Measurements from ENCODE around the gene B4GAT1. TPM values are rescaled to one million over a fixed set of nuclear protein-coding genes. Genes with fewer than 3 reads are reported as not detected.

The B4GAT1 gene
- total and polyA plus RNA-seq, 2 of the 4 experiments (the other 2 are of a cell fraction), result 10.6 to 18.4 TPM

DNA sequence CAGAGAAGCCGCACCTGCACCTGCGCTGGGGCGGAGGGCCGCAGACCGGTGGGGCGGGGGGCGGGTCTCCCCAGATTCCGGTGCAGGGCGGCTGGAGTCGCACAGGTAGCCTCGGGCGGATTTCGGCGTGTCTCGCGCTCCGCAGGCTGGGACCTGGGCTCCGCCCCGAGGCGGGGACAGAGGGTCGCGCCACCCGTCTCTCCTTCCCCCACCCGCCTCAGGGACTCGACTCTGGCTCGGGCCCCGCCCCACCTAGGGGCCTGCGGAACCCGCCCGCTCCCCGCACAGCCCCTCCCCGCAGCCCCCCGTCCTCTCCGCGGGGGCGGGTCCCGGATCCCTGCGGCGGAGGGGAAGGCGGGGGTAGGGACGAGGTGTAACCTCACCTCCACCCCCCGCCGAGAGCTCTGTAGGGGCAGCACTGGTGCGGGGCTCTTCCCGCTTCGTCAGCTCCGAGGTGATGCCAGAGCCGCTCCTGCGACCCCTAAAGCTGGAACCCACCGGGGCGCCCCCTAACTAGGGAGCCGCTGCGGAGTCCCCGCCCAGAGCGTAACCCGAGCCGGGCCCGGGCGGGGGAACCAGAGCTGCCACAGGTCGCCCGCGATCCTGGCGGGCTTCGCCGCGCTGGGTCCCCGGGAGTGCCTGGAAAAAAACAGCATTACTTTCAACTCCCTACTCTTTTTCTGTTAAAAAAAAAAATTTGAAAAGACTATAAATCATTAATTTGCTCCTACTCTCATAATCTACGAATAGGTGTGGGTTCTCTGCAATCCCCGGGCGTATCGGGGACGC, 24.4 kb upstream of the B4GAT1 start, which contains the start of gene SLC29A2:
Gene SLC29A2 (minus strand): TSS at position 134 of the 789 bp plus-strand sequence. CDS start 169 bp downstream, outside the sequence.
- POLR2A ChIA-PET (ENCODE audit: unreplicated experiment), result no interaction called here
- no peak within 1 kb of the TSS for H4K8ac ChIP-seq (ENCODE audit: low read depth in 2 of 2, low read length in 2 of 2)
- WGBS, 2 experiments (ENCODE audit: extremely low coverage in 2 of 2, insufficient read length in 1 of 2), result 2% methylated on average over 11 of the region's 72 CpGs; no CpG with 5 or more reads in 1 of the 2 experiments
- in situ Hi-C loops (cut with MboI; ENCODE audit: low sequenced_read_pairs) (no loop called here), dilution Hi-C loops (cut with HindIII; ENCODE audit: low sequenced_read_pairs, unreplicated experiment) (no loop called here), intact Hi-C loops (cut with micrococcal nuclease) (no loop called here)
- H3K27ac ChIP-seq (ENCODE audit: insufficient read depth, low read length), result no peak within 1 kb of the TSS
- BruUV-seq (replicated peaks), result no TSS peak
- no peak within 1 kb of the TSS for H3K4ac ChIP-seq (ENCODE audit: low read depth, low read length)
- no peak within 1 kb of the TSS for H4K91ac ChIP-seq (ENCODE audit: insufficient read depth, low read depth, low read length)
- peaks cover 6% of the 10 kb centered on the region; the same call in 1 of the 2 replicates for H4K20me1 ChIP-seq (ENCODE audit: insufficient read depth, low read length)
- no peak within 1 kb of the TSS for H2BK120ac ChIP-seq (ENCODE audit: low read depth, low read length)
- H2BK5ac ChIP-seq (ENCODE audit: low read depth, low read length, poor library complexity, severe bottlenecking), result no peak within 1 kb of the TSS
- no peak within 1 kb of the TSS for H3K14ac ChIP-seq (replicated peaks; ENCODE audit: low read depth, low read length)
- no peaks in the 10 kb centered on the region for H3K36me3 ChIP-seq (ENCODE audit: control insufficient read depth, insufficient read depth, low read length)
- no peak within 1 kb of the TSS for H4K5ac ChIP-seq (ENCODE audit: low read depth, low read length)
- TF ChIP-seq SMC3 (IDR thresholded peaks at IDR 0.05; ENCODE audit: low read depth, low read length), result no peak
- no peak for TF ChIP-seq BHLHE40 (IDR thresholded peaks at IDR 0.05; ENCODE audit: low read depth, low read length)
- no peak for TF ChIP-seq RAD21 (IDR thresholded peaks at IDR 0.05; ENCODE audit: low read length)
- TF ChIP-seq NFE2L2 (IDR thresholded peaks at IDR 0.05; ENCODE audit: low read depth, low read length), result no peak
- peak; percentile 31; the same call in 1 of the 2 replicates for TF ChIP-seq MAZ (IDR thresholded peaks at IDR 0.05; ENCODE audit: borderline replicate concordance, low read depth, low read length)
- TF ChIP-seq CEBPB (IDR thresholded peaks at IDR 0.05; ENCODE audit: low read depth, low read length), result no peak
- no peak for TF ChIP-seq POLR2A (IDR thresholded peaks at IDR 0.05; ENCODE audit: low read depth, low read length)
- H3K4me2 ChIP-seq (ENCODE audit: low read depth, low read length), result peak within 1 kb of the TSS; percentile 85
- peak within 1 kb of the TSS; percentile 95 for H2AFZ ChIP-seq (replicated peaks; ENCODE audit: low read length, poor library complexity)
- H3K4me1 ChIP-seq (ENCODE audit: control insufficient read depth, insufficient read depth, low read length), result peaks cover 7% of the 10 kb centered on the region
- H3K27me3 ChIP-seq (ENCODE audit: control insufficient read depth, insufficient read depth, low read length), result peaks cover 16% of the 10 kb centered on the region
- peaks cover 7% of the 10 kb centered on the region; the same call in 1 of the 2 replicates for H3K9me1 ChIP-seq (ENCODE audit: insufficient read depth, low read length)
- no peak within 1 kb of the TSS for H2BK15ac ChIP-seq (ENCODE audit: low read depth, low read length)
- peak within 1 kb of the TSS; percentile 71; the same call in 1 of the 2 replicates for H3K23ac ChIP-seq (ENCODE audit: low read depth, low read length)
- no peak within 1 kb of the TSS for H2BK20ac ChIP-seq (ENCODE audit: low read depth, low read length)
- ATAC-seq (ENCODE audit: low read depth), result peak; percentile 57
- DNase-seq, result no peak
- H3K9ac ChIP-seq (ENCODE audit: low read depth, low read length), result no peak within 1 kb of the TSS
- H2AK5ac ChIP-seq (ENCODE audit: low read depth, low read length), result no peak within 1 kb of the TSS
- peak within 1 kb of the TSS; percentile 61 for H3K4me3 ChIP-seq (ENCODE audit: insufficient read depth, low read depth, low read length)
- no peaks in the 10 kb centered on the region for H3K9me3 ChIP-seq (ENCODE audit: control insufficient read depth, insufficient read depth, low read length)
- H3K18ac ChIP-seq (ENCODE audit: low read depth, low read length), result no peak within 1 kb of the TSS
- H3K56ac ChIP-seq (ENCODE audit: extremely low read depth, insufficient read depth, low read length), result no peak within 1 kb of the TSS
- no peaks in the 10 kb centered on the region for H3K79me1 ChIP-seq (ENCODE audit: low read depth in 1 of 2, low read length in 2 of 2)
- H2AK9ac ChIP-seq (replicated peaks; ENCODE audit: low read depth, low read length, poor library complexity), result peak within 1 kb of the TSS; percentile 93
- CTCF ChIA-PET, result interaction anchor here (0.7 to 1.0 kb wide), 2 partner anchors 14 to 36 kb away, joined by 3 read pairs; partner anchors contain the start of gene RIN1
